Fibroblast of skin of left quadriceps (primary cell): ENCODE results near the gene PXDN.

Experiments used
- DNase-seq, 2 experiments: peaks; one replicate each; pipeline ENCODE4 v3.0.0-alpha.2; 2013; ENCODE audit warnings: low read depth in 2 of 2

The PXDN gene

GRCh38 chr2:1755436-1756191, 11.3 kb upstream of the PXDN start:
- DNase-seq = no peak

GRCh38 chr2:1754461-1755170, 10.3 kb upstream of the PXDN start:
- DNase-seq = no peak

DNA sequence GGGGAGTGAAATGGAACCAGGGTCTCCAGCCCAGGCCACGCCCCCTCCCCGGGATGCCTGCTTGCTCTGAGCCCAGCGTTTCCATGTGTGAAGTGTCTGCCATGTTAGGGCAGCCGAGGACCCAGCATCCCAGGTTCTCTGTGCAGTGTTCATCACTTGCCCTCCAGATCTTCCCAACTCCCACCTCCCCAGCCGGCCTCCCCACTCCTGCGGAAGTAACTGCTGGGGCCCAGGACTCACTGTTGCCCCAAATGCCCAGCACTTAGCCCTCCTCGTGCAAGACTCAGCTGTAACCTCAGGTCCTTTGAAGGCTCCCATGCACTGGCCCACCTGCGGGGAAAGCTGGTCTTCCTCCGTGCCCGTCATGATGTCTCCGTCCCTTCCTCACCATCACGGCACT, 9.7 kb upstream of the PXDN start:
- DNase-seq = no peak

GRCh38 chr2:1752751-1753150, 8.4 kb upstream of the PXDN start:
- no peak for DNase-seq

DNA sequence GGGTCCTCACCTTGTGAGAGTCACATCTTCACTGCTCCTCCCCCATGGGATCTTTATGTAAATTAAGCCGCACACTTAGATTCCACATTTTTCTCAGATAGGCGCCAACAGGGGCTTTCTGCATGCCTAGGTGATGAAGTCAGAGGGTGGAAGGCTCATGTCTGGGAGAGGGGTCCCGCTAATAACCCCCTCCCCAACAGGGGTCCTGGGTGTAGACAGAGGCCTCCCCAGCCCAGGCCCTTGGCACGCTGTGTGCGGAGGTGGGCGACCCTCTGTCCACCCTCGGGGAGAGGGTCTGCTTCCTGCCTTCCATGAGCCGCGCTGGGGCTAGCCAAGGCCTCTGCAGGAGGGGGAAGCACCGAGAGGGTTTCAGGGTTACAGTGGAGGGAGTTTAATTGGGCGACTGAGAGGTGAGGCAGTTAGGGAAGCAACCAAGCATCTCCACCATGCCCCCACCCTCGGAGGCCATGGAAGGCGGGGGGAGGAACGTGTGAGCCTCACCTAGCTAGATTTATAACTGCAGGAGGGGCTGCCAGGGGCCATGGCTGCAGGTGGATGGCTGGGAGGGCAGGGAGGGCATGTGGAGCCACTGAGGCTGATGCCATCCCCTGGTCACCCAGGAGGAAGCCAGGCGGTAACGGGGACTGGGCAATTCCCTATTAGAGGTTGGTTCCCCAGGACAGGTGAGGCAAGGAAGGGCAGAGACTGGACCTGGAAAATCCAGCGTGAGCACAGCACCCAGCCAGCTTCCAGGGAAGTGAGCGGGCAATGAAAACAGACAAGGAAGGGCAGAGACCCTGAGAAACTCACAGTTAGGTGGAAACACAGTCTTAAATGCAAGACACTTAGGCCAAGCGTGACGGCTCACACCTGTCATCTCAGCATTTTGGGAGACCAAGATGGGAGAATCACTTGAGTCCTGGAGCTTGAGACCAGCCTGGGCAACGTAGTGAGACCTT, 7.7 kb upstream of the PXDN start:
- DNase-seq = no peak

GRCh38 chr2:1750933-1751766, 6.8 kb upstream of the PXDN start:
- DNase-seq = peak; percentile 70 to 72

GRCh38 chr2:1750270-1750932, 6.1 kb upstream of the PXDN start:
- DNase-seq = no peak

DNA sequence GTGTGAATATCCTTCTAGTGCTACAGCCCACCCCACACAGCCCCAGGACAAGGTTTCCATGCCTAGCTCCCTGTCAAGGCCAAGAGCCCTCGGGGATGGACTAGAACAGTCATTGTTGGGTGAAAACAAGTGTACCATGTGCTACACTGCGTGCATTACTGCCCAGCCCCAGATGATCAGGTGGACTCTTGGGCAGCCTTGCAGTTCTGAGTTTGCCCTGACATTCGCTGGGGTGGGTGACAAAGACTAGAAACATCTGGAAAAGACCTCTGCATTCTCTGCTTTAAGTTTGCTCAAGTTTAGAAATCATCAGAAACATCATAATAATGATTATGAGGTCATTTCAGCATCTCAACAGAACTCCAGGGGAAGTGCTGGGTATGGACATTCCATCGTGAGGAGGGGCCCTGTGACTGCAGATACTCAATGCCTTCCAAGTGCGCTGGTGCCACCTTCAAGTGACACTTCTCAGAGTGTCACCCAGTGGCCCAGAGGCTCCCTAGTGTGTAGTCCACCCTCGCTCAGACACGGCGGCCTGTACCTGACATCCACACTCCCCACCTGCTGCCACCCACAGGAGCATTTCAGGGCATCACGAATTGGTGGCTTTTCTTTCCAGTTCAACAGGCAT, 5.3 kb upstream of the PXDN start:
- no peak for DNase-seq

DNA sequence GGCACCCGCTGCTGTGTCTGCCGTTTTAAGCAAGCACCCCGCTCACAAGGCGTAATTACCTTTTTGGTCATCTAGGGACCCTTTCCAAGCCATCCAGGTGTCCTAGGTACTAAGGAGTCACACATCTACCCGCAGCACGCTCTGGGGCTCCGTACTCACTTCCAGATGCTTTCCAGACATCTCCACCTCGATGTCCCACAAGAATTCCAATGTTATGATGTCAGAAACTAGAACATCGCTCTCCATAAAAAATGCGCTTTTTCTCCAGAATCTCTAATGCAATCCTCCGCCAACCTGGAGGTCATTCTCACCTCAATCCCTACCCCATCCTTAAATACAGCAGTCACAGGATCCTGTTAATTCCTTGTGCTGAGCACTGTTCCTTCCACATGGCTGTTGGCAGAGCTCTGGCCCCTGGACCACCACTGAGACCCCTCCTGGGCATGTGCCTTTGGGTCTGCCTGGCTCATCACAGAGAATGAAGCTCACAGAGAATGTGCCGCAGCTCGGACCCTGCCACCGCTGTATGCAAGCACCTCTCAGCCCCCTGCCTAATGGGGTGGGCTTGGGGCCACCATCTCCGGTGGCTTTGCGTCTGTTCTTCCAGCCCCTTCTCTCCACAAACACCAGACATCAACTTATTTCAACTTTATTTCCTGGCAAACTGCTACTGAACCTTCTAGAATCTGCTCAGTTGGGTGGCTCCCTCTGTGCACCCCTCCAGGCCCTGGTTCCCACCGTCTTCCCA, 4.6 kb upstream of the PXDN start:
- DNase-seq = peak in 1 of 2 experiments; percentile 37

DNA sequence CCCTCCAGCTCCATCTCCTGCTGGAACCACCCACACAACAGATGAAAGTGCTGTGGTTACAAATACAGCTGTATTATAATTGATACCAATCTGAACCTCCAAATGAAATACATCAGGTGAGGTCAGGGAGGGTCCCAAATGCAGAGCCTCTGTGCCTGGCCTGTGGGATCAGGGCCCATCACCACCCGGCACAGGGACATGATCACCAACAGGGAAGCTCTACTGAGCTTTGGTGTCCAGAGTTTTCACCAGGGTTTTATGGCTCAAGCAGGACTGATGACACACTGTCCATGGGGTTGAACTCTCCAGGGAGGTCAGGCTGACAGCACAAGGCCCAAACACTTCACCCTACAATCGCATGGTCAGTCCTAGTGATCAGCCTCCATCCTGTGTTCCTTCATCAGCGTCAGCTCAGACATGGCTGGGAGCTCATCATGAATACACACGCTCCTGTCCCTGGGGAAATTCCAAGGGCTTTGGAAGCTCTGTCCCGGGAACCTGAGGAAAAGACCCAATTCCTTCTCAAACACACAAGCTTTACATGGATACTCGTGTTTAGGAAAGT, 3.9 kb upstream of the PXDN start:
- no peak for DNase-seq

DNA sequence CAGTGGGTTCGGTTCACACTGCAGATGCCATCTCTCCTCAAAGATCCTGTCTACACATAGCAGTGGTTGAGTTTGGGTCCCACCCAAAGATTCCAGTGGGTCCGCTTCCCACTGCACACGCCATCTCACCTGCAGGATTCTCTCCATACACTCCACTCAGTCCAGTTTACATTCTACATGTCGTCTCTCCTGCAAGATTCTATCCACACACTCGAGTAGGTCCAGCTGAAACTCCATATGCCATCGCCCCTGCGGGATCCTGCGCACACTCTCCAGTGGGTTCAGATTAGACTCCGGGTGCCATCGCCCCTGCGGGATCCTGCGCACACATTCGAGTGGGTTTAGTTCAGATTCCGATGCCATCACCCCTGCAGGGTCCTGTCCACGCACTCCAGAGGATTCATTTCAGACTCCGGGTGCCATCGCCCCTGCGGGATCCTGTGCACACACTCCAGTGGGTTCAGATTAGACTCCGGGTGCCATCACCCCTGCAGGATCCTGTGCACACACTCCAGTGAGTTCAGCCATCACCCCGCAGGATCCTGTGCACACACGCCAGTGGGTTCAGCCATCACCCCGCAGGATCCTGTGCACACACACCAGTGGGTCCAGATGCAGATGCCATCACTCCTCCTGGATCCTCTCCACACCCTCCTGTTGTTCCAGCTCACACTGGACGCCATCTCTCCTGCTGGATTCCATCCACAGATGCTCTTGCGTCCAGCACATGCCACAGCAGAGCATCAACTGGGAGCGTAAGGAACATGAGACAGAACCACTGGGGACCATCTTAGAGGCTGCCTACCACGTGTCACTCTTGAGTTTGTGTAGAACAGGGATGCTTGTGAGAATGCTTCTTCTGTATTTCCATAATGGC, 3.0 kb upstream of the PXDN start:
- DNase-seq = no peak

- DNase-seq = no peak
Observed at GRCh38 chr2:1746174-1747064, 2.1 kb upstream of the PXDN start.

- no peak for DNase-seq
Observed at GRCh38 chr2:1745171-1746023, 1.1 kb upstream of the PXDN start.

GRCh38 chr2:1744151-1744445, 217 bp downstream of the PXDN start:
- DNase-seq = no peak

- peak in 1 of 2 experiments; percentile 36 for DNase-seq
Observed at GRCh38 chr2:1743396-1744150, 742 bp downstream of the PXDN start.
